Spinal cord (tissue), 10 donors: ENCODE data around the gene PPP4R3B. TPM values are rescaled to one million over a fixed set of nuclear protein-coding genes. Genes with fewer than 3 reads are reported as not detected.
"Not testable (repeated sequence)": the region's sequence is repeated elsewhere in the genome, so short reads cannot be mapped to it uniquely, and the experiment has no call there.

Source experiments
- DNase-seq, 6 donors: peaks; one replicate each; pipeline versions ENCODE4 v3.0.0 to v3.0.0-alpha.2; 2013 to 2015; ENCODE audit warnings: low spot score in 6 of 6, low read depth in 4 of 6
- H3K27ac ChIP-seq: one replicate; pipeline ENCODE4 v1.5.1; 2013; ENCODE audit warnings: low read depth, low read length, control low read depth
- H3K27me3 ChIP-seq: one replicate; pipeline ENCODE4 v1.6.1; 2013; ENCODE audit warnings: low read length; ENCODE audit not compliant: control insufficient read depth, insufficient read depth
- H3K36me3 ChIP-seq: one replicate; pipeline ENCODE4 v1.6.1; 2013; ENCODE audit warnings: low read length; ENCODE audit not compliant: control insufficient read depth, insufficient read depth
- H3K4me1 ChIP-seq: one replicate; pipeline ENCODE4 v1.6.1; 2013; ENCODE audit warnings: low read length; ENCODE audit not compliant: control insufficient read depth, insufficient read depth
- H3K4me3 ChIP-seq: one replicate; pipeline ENCODE4 v1.5.1; 2013; ENCODE audit warnings: low read depth, low read length, control low read depth
- H3K9me3 ChIP-seq: one replicate; pipeline ENCODE4 v1.6.1; 2013; ENCODE audit warnings: low read length; ENCODE audit not compliant: control insufficient read depth, insufficient read depth
- WGBS: methylation state at CpG from one replicate; pipeline ENCODE4 v1.1.5; 2013; ENCODE audit warnings: missing lambda C conversion rate; ENCODE audit not compliant: insufficient coverage; 5-methylcytosine and 5-hydroxymethylcytosine counted together
- polyA plus RNA-seq, 2 donors: library from polyadenylated mRNA; unstranded; fragments of 120-200 nt; gene quantifications; one replicate each; pipeline ENCODE4 v1.2.1, GENCODE V29; 2013; ENCODE audit not compliant: insufficient read length in 2 of 2
- total RNA-seq, 2 donors: library from RNA; depleted of rRNA in 1 of 2; stranded (reverse); fragments of 120-200 nt in 1 of 2; fragments of >200 nt in 1 of 2; gene quantifications; one replicate each; pipeline versions ENCODE4 v1.2.3 to v1.2.4, GENCODE V29; 2013 to 2014
- donor health status: healthy.

The PPP4R3B gene
- total and polyA plus RNA-seq, 4 donors = 57.3 to 91.0 (median 69.9) TPM

DNA sequence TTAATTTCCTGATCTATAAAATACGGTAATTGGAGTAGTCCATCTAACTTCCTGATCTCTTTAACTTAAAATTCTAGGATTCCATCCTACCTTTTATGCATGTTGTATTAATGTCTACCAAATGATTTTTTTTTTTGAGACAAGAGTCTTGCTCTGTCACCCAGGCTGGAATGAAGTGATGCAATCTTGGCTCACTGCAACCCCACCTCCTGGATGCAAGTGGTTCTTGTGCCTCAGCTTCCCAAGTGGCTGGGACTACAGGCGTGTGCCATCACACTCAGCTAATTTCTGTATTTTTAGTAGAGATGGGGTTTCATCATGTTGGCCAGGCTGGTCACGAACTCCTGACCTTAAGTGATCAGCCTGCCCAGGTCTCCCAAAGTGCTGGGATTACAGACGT lies 50.1 kb downstream of the PPP4R3B start:
- Histone ChIP-seq H3K27ac (no peak overlapping the region), H3K27me3 (no peaks in the 10 kb centered on the region), H3K4me3 (no peak overlapping the region), H3K9me3 (peaks cover 3% of the 10 kb centered on the region), H3K4me1 (no peaks in the 10 kb centered on the region), H3K36me3 (peaks cover 17% of the 10 kb centered on the region)
- DNase-seq = no peak
- WGBS = 92% methylated on average over 2 of the region's 4 CpGs

DNA sequence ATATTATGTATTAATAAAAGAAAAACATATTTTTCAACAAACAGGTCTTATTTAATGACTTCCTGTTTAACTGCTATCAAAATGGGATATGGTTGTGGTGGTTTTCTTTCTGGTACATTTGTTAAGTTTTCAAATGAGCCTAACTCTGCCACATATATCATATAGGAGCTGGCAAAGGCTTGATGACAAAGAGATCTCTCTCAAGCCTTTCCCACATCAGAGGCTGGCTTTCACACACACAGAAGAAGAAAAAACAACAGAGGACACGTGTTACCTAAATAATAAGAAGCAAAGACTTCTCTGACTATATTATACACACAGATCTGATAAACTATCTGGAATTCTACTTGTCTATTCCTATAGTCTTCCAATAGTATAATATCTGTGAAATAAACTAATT lies 51.8 kb downstream of the PPP4R3B start:
- H3K27ac ChIP-seq = no peak overlapping the region
- no peaks in the 10 kb centered on the region for H3K4me1 ChIP-seq
- H3K4me3 ChIP-seq = no peak overlapping the region
- no CpG with 5 or more reads among the region's 1 CpG for WGBS
- no peak for DNase-seq
- no peaks in the 10 kb centered on the region for H3K27me3 ChIP-seq
- H3K36me3 ChIP-seq = peaks cover 31% of the 10 kb centered on the region
- peaks cover 3% of the 10 kb centered on the region for H3K9me3 ChIP-seq

DNA sequence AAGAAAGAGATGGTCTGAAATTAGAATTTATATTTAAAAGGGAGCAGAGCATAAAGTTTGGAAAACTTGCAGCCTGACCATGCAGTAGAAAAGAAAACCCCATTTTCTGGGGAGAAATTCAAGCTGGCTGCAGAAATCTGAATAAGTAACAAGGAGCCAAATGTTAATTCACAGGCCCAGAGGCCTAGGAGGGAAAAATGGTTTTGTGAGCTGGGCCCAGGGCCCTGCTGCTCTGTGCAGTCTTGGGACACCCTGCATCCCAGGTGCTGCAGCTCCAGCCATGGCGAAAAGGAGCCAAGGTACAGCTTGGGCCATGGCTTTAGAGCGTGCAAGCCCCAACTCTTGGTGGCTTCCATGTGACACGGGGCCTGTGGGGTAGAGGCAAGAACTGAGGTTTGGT lies 56.6 kb downstream of the PPP4R3B start:
- no peaks in the 10 kb centered on the region for H3K27me3 ChIP-seq
- peaks cover 42% of the 10 kb centered on the region for H3K36me3 ChIP-seq
- H3K4me1 ChIP-seq = no peaks in the 10 kb centered on the region
- no peak for DNase-seq
- peaks cover 3% of the 10 kb centered on the region for H3K9me3 ChIP-seq
- H3K4me3 ChIP-seq = no peak overlapping the region
- H3K27ac ChIP-seq = no peak overlapping the region
- WGBS = 95% methylated on average over 2 of the region's 3 CpGs

DNA sequence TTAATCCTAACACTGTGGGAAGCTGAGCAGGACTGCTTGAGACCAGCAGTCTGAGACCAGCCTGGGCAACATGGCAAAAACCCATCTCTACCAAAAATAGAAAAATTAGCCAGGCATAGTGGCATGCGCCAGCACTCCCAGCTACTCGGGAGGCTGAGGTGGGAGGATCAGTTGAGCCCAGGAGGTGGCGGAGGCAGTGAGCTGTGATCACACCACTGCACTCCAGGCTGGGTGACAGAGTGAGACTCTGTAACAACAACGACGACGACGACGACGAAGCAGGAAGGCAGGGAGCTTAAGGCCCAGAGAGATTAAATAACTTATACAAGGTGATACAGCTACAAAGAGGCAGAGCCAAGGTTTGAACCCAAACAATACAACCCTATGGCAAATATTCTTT lies 60.6 kb downstream of the PPP4R3B start:
- H3K4me3 ChIP-seq = no peak overlapping the region
- H3K36me3 ChIP-seq = peaks cover 47% of the 10 kb centered on the region
- no peaks in the 10 kb centered on the region for H3K27me3 ChIP-seq
- 97% methylated on average over 3 of the region's 9 CpGs for WGBS
- H3K9me3 ChIP-seq = no peaks in the 10 kb centered on the region
- DNase-seq = no peak
- H3K27ac ChIP-seq = no peak overlapping the region
- no peaks in the 10 kb centered on the region for H3K4me1 ChIP-seq

DNA sequence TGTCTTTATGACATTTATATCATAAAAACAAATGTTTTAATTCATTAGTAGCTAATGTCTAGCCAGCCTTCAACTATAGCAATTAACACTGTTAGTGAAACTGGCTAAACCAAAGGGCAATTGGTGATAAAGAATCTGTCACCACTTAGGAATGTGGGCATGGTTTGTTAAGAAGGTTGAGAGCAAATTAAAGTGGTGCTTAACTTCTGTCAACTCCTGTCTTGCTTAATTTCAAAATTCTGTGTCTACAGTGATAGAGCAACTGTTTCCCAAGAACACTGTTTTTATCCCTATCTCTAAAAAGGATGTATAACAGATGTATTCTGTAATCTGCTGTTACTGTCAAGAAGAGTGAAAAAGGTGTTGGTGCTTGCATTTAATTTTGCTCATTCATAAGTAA lies 61.4 kb downstream of the PPP4R3B start:
- DNase-seq = no peak
- peaks cover 38% of the 10 kb centered on the region for H3K36me3 ChIP-seq
- H3K4me1 ChIP-seq = no peaks in the 10 kb centered on the region
- no peak overlapping the region for H3K4me3 ChIP-seq
- no peaks in the 10 kb centered on the region for H3K9me3 ChIP-seq
- H3K27me3 ChIP-seq = no peaks in the 10 kb centered on the region
- H3K27ac ChIP-seq = no peak overlapping the region

DNA sequence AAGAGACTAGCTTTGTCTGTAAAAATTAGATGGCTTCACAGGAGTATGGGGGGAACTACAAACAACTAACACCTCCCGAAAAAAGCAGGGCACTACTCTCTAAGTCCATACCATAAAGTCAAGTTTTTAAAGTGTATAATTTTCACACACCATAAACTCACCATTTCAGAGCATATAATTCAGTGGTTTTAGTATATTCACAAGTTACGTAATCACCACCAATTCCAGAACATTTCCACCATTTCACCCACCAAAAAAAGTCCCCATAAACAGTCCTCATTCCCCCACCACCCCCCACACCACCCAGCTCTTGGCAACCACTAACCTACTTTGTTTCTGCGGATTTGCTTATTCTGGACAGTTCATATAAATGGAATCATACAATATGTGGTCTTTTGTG lies 64.1 kb downstream of the PPP4R3B start:
- no peak overlapping the region for H3K4me3 ChIP-seq
- no peak for DNase-seq
- no peaks in the 10 kb centered on the region for H3K27me3 ChIP-seq
- H3K36me3 ChIP-seq = peaks cover 18% of the 10 kb centered on the region
- H3K27ac ChIP-seq = no peak overlapping the region
- 80% methylated on average over 1 of the region's 3 CpGs for WGBS
- no peaks in the 10 kb centered on the region for H3K9me3 ChIP-seq
- no peaks in the 10 kb centered on the region for H3K4me1 ChIP-seq

DNA sequence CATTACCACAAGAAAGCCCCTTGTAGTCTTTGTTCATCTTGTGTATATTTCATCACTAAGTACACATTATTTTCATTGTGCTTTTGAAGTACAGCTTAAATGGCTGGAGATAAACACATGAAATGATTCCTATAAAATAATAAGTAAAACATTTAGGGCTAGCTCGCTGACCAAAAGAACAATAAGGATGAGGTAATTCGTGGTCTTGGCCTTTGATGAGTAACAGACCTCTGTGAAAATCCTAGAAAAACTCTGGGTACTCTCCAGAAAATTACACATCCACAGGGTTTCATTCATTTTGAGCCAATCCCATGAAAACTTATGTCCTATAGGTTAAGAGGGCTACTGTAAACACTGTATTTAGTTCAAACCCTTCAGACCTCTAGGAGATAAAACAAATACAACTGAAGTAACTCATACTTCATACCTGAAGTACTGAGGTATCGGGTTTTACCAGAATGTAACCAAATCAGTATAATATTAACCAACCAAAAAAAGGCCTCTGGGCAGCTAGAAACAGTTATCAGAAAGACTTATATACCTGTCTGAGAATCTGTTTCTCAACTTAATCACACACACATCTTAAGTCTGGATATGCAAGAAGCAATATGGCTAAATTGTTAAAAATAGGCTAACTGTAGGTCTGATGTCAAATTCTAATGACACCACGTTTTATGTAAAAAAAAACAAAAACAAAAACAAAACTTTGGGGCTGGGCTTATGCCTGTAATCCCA lies 66.9 kb downstream of the PPP4R3B start:
- H3K9me3 ChIP-seq = no peaks in the 10 kb centered on the region
- H3K36me3 ChIP-seq = peaks cover 22% of the 10 kb centered on the region
- H3K27ac ChIP-seq = no peak overlapping the region
- no peak overlapping the region for H3K4me3 ChIP-seq
- H3K4me1 ChIP-seq = no peaks in the 10 kb centered on the region
- no peak for DNase-seq
- WGBS = 100% methylated on average over 1 of the region's 4 CpGs
- H3K27me3 ChIP-seq = no peaks in the 10 kb centered on the region

DNA sequence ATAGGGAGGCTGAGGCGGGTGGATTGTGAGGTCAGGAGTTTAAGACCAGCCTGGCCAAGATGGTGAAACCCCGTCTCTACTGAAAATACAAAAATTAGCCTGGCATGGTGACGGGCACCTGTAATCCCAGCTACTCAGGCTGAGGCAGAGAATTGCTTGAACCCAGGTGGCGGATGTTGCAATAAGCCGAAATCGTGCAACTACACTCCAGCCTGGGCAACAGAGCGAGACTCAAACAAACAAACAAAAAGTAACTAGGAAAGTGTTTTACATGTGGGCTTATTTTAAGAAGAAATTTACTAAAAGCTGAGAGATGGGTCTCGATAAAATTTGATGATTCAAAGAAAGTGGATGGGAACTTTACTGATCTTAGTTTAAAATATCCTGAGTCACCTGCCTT lies 69.7 kb downstream of the PPP4R3B start:
- H3K36me3 ChIP-seq = peaks cover 19% of the 10 kb centered on the region

DNA sequence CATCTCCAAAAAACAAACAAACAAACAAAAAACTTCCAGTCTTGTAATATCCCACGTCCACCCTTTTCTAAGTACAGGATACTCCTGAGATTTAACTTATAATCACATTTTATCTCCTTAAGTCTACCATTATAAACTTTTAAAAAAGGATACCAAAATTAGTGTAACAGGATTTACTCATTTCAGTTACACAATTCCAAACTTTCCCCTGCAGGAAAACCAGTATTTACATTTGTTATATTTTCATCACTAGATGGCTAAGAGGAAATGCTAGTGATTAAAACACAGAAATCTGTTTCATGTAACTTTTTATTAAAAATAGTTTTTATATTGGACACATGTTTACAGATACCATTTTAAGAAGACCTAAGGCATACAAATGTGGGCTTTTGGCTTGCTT lies 70.4 kb downstream of the PPP4R3B start:
- Histone ChIP-seq H3K9me3 (no peaks in the 10 kb centered on the region), H3K4me1 (no peaks in the 10 kb centered on the region), H3K27me3 (no peaks in the 10 kb centered on the region), H3K27ac (no peak overlapping the region), H3K4me3 (no peak overlapping the region), H3K36me3 (peaks cover 19% of the 10 kb centered on the region)
- 100% methylated on average over 1 of the region's 1 CpG for WGBS
- DNase-seq = no peak

More for the DNA sequence above, 69.7 kb downstream of the PPP4R3B start:
- not testable (repeated sequence) for H3K27ac ChIP-seq, H3K27me3 ChIP-seq, H3K4me3 ChIP-seq, H3K9me3 ChIP-seq, H3K4me1 ChIP-seq, DNase-seq
- 90% methylated on average over 5 of the region's 8 CpGs for WGBS

DNA sequence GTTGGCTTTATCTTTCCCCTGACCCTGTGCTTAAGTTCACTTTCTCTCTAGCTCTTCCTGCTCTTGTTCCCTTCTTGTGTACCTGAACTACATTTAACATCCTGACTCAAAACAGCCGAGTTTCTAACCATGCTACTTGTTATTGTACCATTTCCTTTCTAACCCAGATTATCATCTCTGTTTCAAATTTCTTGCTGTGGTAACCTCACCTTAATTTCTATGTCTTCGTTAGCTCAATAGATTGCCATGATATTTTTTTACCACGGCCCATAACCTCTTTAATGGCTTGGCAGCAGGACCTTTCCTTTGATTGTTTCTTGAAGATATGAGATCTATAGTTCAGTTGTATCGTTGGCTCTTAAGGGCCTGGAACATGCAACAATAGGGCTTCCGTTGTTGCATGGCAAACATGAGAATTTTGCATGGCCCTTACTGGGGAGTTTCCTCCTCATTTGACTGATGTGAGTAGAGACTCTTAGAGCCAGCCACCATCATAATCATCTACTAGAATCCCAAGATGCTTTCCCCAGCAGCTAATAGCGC lies 86.8 kb downstream of the PPP4R3B start:
- 90% methylated on average over 1 of the region's 6 CpGs for WGBS
- H3K36me3 ChIP-seq = peaks cover 27% of the 10 kb centered on the region
- H3K4me3 ChIP-seq = no peak overlapping the region
- DNase-seq = no peak
- no peaks in the 10 kb centered on the region for H3K4me1 ChIP-seq
- H3K9me3 ChIP-seq = no peaks in the 10 kb centered on the region
- no peak overlapping the region for H3K27ac ChIP-seq
- H3K27me3 ChIP-seq = no peaks in the 10 kb centered on the region
